Measurements from ENCODE around the gene DCT.
"Not testable (repeated sequence)": the region's sequence is repeated elsewhere in the genome, so short reads cannot be mapped to it uniquely, and the experiment has no call there.

GRCh38 chr13:94526956-94527355, 47.5 kb upstream of the DCT start:
- TF ChIP-seq EZH2phosphoT487 (IDR thresholded peaks at IDR 0.05; ENCODE audit: borderline replicate concordance, low read depth); CTCF (IDR thresholded peaks at IDR 0.05); IRF3 (IDR thresholded peaks at IDR 0.05; ENCODE audit: low read depth, low read length); ELF1 (IDR thresholded peaks at IDR 0.05): not testable (repeated sequence)
- TF ChIP-seq, protein P1, sequence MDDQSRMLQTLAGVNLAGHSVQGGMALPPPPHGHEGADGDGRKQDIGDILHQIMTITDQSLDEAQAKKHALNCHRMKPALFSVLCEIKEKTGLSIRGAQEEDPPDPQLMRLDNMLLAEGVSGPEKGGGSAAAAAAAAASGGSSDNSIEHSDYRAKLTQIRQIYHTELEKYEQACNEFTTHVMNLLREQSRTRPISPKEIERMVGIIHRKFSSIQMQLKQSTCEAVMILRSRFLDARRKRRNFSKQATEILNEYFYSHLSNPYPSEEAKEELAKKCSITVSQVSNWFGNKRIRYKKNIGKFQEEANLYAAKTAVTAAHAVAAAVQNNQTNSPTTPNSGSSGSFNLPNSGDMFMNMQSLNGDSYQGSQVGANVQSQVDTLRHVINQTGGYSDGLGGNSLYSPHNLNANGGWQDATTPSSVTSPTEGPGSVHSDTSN (IDR thresholded peaks at IDR 0.05): not testable (repeated sequence)

All from SK-N-SH (cell line).